ENCODE measurements around the gene MAMDC4. TPM values are rescaled to one million over a fixed set of nuclear protein-coding genes. Genes with fewer than 3 reads are reported as not detected.
A peak's percentile ranks its signal among the peaks of the same experiment; 100 is the strongest.

MAMDC4 gene
- total RNA-seq, 2 donors from 2014 or later = 6.5 to 25.7 TPM

DNA sequence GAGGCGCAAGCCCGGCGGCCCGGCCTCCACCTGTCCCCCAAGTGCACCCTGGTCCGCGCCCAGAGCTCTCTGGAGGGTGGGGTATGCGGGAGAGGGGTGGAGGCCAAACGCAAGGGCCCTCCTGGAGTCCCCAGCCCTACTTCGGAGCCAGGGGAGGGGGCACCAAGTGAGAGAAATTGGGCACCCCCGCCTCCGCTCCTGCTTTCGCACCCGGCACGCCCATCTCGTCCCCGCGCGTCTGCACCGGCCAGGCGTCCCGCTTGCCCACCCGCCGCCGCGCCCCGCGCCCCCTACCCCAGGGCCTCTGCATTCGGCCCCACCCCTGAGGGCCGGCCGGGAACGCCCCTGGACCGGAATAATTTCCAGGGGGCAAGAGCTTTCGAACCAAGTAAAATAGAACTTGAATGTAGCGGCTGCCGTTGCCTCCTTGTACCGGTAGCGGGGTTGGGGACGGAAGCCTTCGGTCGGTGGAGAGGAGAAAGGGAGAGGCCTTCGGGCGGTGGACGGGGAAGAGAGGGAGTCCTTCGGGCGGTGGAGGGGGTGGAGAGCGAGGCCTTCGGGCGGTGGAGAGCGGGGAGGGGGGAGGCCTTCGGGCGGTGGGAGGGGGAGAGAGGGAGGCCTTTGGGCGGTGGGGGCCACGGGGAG, 3.6 kb upstream of the MAMDC4 start:
- 0 to 1% methylated on average over 15 to 51 of the region's 53 CpGs for WGBS, 2 donors
- Histone ChIP-seq H3K27ac (peak overlapping the region; percentile 84 to 91 (median 89)), H3K36me3 (replicated peaks in 1 of 2; ENCODE audit: insufficient read depth in 1 of 2, low read depth in 2 of 2) (no peaks in the 10 kb centered on the region), H3K4me1 (peaks cover 51% of the 10 kb centered on the region), H3K4me3 (peak overlapping the region; percentile 40 to 72), H3K9me3 (no peaks in the 10 kb centered on the region), H3K27me3 (no peaks in the 10 kb centered on the region)
- peak; percentile 17 for ATAC-seq
- intact Hi-C loops (cut with DNase I) = no loop called here
- DNase-seq = peak in 3 of 4 donors; percentile 44 to 60 (median 47)
- no peak for TF ChIP-seq POLR2A (IDR thresholded peaks at IDR 0.05)
- TF ChIP-seq, protein P1, sequence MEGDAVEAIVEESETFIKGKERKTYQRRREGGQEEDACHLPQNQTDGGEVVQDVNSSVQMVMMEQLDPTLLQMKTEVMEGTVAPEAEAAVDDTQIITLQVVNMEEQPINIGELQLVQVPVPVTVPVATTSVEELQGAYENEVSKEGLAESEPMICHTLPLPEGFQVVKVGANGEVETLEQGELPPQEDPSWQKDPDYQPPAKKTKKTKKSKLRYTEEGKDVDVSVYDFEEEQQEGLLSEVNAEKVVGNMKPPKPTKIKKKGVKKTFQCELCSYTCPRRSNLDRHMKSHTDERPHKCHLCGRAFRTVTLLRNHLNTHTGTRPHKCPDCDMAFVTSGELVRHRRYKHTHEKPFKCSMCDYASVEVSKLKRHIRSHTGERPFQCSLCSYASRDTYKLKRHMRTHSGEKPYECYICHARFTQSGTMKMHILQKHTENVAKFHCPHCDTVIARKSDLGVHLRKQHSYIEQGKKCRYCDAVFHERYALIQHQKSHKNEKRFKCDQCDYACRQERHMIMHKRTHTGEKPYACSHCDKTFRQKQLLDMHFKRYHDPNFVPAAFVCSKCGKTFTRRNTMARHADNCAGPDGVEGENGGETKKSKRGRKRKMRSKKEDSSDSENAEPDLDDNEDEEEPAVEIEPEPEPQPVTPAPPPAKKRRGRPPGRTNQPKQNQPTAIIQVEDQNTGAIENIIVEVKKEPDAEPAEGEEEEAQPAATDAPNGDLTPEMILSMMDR (IDR thresholded peaks at IDR 0.05) = no peak

DNA sequence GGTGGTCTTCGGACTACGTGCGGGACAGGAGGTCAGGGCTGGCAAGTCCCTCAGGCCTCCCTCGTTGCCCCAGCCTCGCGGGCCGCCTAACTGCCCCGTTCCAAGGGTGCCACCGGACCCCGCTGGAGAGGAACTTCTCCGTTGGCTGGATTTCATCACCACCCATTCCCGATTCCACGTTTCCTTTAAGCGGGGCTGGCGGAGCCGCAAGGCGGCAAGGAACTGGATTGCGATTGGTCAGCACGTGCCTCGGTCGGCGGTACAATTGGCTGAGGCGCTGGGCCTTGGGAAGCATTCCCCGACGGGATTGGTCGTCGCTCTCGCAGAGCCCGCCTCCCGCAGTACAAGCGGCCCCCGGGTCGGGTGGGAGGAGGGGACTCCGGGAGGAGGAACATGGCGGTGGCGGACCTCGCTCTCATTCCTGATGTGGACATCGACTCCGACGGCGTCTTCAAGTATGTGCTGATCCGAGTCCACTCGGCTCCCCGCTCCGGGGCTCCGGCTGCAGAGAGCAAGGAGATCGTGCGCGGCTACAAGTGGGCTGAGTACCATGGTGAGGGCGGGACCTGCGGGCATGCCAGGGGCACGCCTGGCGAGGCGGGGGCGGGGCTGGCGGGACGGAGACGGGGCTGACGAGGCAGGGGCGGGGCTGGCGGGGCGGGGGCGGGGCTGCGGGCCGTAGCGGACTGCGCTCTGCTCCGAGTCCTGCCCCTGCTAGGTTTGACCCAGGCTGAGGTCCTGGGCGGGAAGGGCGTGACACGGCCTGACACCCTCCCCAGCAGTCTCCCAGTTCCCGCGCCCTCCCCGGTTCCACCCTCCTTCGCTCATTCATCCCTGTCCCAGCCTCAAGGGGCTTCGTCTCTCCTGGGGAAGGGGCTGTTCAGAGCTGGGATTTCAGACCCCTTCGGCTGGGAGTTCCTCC, 2.8 kb upstream of the MAMDC4 start, which contains the start of gene PHPT1:
Gene PHPT1 (plus strand): TSS at position 372 of the 922 bp plus-strand sequence. CDS start 22 bp downstream, at position 394.
- Histone ChIP-seq H3K36me3 (replicated peaks in 1 of 2; ENCODE audit: insufficient read depth in 1 of 2, low read depth in 2 of 2) (no peaks in the 10 kb centered on the region), H3K27ac (peak within 1 kb of the TSS; percentile 84 to 91 (median 89)), H3K4me3 (peak within 1 kb of the TSS; percentile 40 to 72), H3K4me1 (peaks cover 43% of the 10 kb centered on the region), H3K9me3 (no peaks in the 10 kb centered on the region), H3K27me3 (no peaks in the 10 kb centered on the region)
- peak; percentile 65 to 94 (median 91) for TF ChIP-seq POLR2A (IDR thresholded peaks at IDR 0.05)
- TF ChIP-seq, protein P1 (IDR thresholded peaks at IDR 0.05) = no peak
- ATAC-seq (peak; percentile 90), DNase-seq (peak; percentile 98 to 99 (median 99))
- WGBS, 2 donors = 0% methylated on average over 14 to 51 of the region's 77 CpGs
- intact Hi-C loops (cut with DNase I) = no loop called here

DNA sequence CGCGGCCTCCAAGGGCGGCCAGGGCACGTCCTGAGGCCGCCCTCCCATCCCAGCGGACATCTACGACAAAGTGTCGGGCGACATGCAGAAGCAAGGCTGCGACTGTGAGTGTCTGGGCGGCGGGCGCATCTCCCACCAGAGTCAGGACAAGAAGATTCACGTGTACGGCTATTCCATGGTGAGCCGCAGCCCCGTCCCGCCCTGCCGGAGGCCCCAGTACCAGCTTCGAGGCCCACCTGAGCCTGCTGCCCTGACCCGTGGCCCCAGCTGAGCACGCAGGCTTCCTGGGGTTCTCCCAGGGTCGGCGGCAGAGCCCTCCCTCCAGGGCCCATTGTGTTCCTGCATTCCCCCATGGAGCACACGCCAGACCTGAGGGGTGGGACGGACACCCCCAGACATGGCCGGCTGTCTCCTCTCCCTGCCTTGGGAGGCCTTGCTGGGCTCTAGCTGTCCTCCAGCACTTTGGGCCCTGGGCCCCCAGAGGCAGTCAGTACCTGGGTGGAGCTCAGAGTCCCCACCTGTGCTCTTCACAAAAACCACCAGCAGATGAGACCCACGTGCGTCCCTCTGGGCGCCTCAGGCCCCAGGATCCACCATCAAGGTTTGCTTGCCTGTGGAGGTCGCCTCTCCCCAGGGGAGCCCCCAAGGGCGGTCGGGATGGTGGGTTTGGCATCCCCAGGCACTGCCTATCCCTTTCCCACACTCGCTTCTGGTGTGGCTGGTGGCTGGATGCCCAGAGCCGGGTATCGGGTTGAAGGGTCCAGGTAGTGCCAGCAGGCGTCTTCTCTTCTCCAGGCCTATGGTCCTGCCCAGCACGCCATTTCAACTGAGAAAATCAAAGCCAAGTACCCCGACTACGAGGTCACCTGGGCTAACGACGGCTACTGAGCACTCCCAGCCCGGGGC, 1.9 kb upstream of the MAMDC4 start:
- H3K27ac ChIP-seq = peak overlapping the region; percentile 84 to 91 (median 89)
- H3K4me1 ChIP-seq = peaks cover 43% of the 10 kb centered on the region
- TF ChIP-seq, protein P1 (IDR thresholded peaks at IDR 0.05) = no peak
- no peak for TF ChIP-seq POLR2A (IDR thresholded peaks at IDR 0.05)
- H3K9me3 ChIP-seq = no peaks in the 10 kb centered on the region
- H3K4me3 ChIP-seq = peak overlapping the region in 1 of 2 donors; percentile 38
- no peaks in the 10 kb centered on the region for H3K27me3 ChIP-seq
- intact Hi-C loops (cut with DNase I) = loop anchor here (10.0 kb wide), 1 partner anchor 95 kb away; the partner anchor contains the start of genes C8G and FBXW5
- H3K36me3 ChIP-seq (replicated peaks in 1 of 2; ENCODE audit: insufficient read depth in 1 of 2, low read depth in 2 of 2) = no peaks in the 10 kb centered on the region
- 39 to 72% methylated on average over 8 to 40 of the region's 43 CpGs for WGBS, 2 donors
- ATAC-seq = no peak
- peak in 2 of 4 donors; percentile 28 to 50 for DNase-seq

All from body of pancreas (tissue), 4 donors.